Measurements from ENCODE around the gene BST2.
A peak's percentile ranks its signal among the peaks of the same experiment; 100 is the strongest.

Gene BST2

GRCh38 chr19:17419154-17419620 lies 13.8 kb upstream of the BST2 start:
- H3K27ac ChIP-seq, result peak overlapping the region; percentile 83
- TF ChIP-seq ZFX (IDR thresholded peaks at IDR 0.05; ENCODE audit: borderline replicate concordance), result no peak
- TF ChIP-seq CTCF (IDR thresholded peaks at IDR 0.05), result no peak

- peak overlapping the region; percentile 83 for H3K27ac ChIP-seq
- no peak for TF ChIP-seq ZFX (IDR thresholded peaks at IDR 0.05; ENCODE audit: borderline replicate concordance)
Observed at GRCh38 chr19:17418710-17419109, 13.3 kb upstream of the BST2 start.

- TF ChIP-seq ZFX (IDR thresholded peaks at IDR 0.05; ENCODE audit: borderline replicate concordance), result no peak
- TF ChIP-seq CTCF (IDR thresholded peaks at IDR 0.05), result no peak
- no peak overlapping the region for H3K27ac ChIP-seq
Observed at GRCh38 chr19:17415121-17415520, 9.7 kb upstream of the BST2 start.

GRCh38 chr19:17414097-17414496 lies 8.7 kb upstream of the BST2 start:
- H3K27ac ChIP-seq, result no peak overlapping the region
- no peak for TF ChIP-seq ZFX (IDR thresholded peaks at IDR 0.05; ENCODE audit: borderline replicate concordance)
- no peak for TF ChIP-seq CTCF (IDR thresholded peaks at IDR 0.05)

- TF ChIP-seq CTCF (IDR thresholded peaks at IDR 0.05) (no peak), ZFX (IDR thresholded peaks at IDR 0.05; ENCODE audit: borderline replicate concordance) (no peak)
- H3K27ac ChIP-seq, result no peak overlapping the region
Observed at GRCh38 chr19:17411801-17412200, 6.4 kb upstream of the BST2 start.

GRCh38 chr19:17409990-17410389 lies 4.6 kb upstream of the BST2 start:
- no peak overlapping the region for H3K27ac ChIP-seq
- TF ChIP-seq CTCF (IDR thresholded peaks at IDR 0.05) (no peak), ZFX (IDR thresholded peaks at IDR 0.05; ENCODE audit: borderline replicate concordance) (no peak)

GRCh38 chr19:17406887-17407196 lies 1.4 kb upstream of the BST2 start:
- TF ChIP-seq ZFX (IDR thresholded peaks at IDR 0.05; ENCODE audit: borderline replicate concordance) (no peak), CTCF (IDR thresholded peaks at IDR 0.05) (no peak)
- H3K27ac ChIP-seq, result no peak overlapping the region
